Measurements from ENCODE around the gene TTLL10.

GRCh38 chr1:1189111-1189510, 15.4 kb downstream of the TTLL10 start:
- TF ChIP-seq USF2 (IDR thresholded peaks at IDR 0.05; ENCODE audit: borderline replicate concordance, low read depth, low read length): no peak
- TF ChIP-seq CTCF (IDR thresholded peaks at IDR 0.05): no peak
- no peak for TF ChIP-seq SMC3 (IDR thresholded peaks at IDR 0.05; ENCODE audit: low read depth, low read length)
- no peak for TF ChIP-seq YY1 (IDR thresholded peaks at IDR 0.05; ENCODE audit: low read depth)
- no peak for TF ChIP-seq RFX5 (IDR thresholded peaks at IDR 0.05; ENCODE audit: low read length)
- no peak for TF ChIP-seq FOXJ3 (CRISPR knock-in tag; IDR thresholded peaks at IDR 0.05)
- TF ChIP-seq GABPA (IDR thresholded peaks at IDR 0.05; ENCODE audit: low read depth): no peak
- TF ChIP-seq PBX3 (IDR thresholded peaks at IDR 0.05): no peak
- no peak for TF ChIP-seq TAF1 (IDR thresholded peaks at IDR 0.05; ENCODE audit: borderline replicate concordance, low read depth, low read length)
- no peak for TF ChIP-seq POLR2AphosphoS5 (IDR thresholded peaks at IDR 0.05; ENCODE audit: low read depth, low read length)
- no peak for TF ChIP-seq MEF2A (IDR thresholded peaks at IDR 0.05; ENCODE audit: borderline replicate concordance, low read depth)
- no peak for TF ChIP-seq NRF1 (IDR thresholded peaks at IDR 0.05; ENCODE audit: low read depth, low read length)
- TF ChIP-seq, protein P1, sequence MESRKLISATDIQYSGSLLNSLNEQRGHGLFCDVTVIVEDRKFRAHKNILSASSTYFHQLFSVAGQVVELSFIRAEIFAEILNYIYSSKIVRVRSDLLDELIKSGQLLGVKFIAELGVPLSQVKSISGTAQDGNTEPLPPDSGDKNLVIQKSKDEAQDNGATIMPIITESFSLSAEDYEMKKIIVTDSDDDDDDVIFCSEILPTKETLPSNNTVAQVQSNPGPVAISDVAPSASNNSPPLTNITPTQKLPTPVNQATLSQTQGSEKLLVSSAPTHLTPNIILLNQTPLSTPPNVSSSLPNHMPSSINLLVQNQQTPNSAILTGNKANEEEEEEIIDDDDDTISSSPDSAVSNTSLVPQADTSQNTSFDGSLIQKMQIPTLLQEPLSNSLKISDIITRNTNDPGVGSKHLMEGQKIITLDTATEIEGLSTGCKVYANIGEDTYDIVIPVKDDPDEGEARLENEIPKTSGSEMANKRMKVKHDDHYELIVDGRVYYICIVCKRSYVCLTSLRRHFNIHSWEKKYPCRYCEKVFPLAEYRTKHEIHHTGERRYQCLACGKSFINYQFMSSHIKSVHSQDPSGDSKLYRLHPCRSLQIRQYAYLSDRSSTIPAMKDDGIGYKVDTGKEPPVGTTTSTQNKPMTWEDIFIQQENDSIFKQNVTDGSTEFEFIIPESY (IDR thresholded peaks at IDR 0.05; ENCODE audit: borderline replicate concordance, low read depth): no peak

Measured in SK-N-SH (cell line).